Measurements from ENCODE around the gene ADPRH. TPM values are rescaled to one million over a fixed set of nuclear protein-coding genes. Genes with fewer than 3 reads are reported as not detected.

ADPRH gene
- total and polyA plus RNA-seq, 11 donors = 5.0 to 17.5 (median 11.5) TPM

DNA sequence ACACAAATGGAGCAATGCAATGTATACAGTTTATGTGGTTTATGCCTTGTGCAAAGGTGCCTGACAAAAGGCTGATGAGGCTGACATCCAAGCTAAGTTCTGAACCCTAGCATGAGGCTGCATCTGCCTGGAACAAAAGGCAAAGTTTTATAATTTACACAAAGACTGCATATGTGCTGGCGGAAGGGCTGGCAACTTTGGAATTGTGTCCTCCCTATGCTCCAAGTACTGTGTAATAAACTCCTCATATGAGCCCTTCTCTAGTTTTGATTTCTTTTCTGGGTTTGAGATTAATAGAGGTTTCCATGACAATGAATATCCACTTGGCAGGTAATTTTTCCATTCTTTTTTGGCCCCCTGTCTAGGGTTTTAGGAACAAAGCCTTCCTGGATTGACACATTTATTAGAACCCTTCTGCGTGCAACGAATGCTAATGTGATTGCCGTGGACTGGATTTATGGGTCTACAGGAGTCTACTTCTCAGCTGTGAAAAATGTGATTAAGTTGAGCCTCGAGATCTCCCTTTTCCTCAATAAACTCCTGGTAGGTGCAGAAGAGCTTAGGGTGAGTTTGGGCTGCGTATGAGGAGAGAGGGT is 29.2 kb downstream of the ADPRH start:
- intact Hi-C loops (cut with DNase I) = no loop called here
- Histone ChIP-seq H3K27ac (no peak overlapping the region), H3K9me3 (no peaks in the 10 kb centered on the region), H3K36me3 (no peaks in the 10 kb centered on the region), H3K4me3 (no peak overlapping the region), H3K27me3 (no peaks in the 10 kb centered on the region), H3K4me1 (peaks cover 0 to 6% (median 0%) of the 10 kb centered on the region in 12 donors)
- TF ChIP-seq, protein P1, sequence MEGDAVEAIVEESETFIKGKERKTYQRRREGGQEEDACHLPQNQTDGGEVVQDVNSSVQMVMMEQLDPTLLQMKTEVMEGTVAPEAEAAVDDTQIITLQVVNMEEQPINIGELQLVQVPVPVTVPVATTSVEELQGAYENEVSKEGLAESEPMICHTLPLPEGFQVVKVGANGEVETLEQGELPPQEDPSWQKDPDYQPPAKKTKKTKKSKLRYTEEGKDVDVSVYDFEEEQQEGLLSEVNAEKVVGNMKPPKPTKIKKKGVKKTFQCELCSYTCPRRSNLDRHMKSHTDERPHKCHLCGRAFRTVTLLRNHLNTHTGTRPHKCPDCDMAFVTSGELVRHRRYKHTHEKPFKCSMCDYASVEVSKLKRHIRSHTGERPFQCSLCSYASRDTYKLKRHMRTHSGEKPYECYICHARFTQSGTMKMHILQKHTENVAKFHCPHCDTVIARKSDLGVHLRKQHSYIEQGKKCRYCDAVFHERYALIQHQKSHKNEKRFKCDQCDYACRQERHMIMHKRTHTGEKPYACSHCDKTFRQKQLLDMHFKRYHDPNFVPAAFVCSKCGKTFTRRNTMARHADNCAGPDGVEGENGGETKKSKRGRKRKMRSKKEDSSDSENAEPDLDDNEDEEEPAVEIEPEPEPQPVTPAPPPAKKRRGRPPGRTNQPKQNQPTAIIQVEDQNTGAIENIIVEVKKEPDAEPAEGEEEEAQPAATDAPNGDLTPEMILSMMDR (IDR thresholded peaks at IDR 0.05) = no peak
- TF ChIP-seq POLR2A (IDR thresholded peaks at IDR 0.05) = no peak
- 88 to 95% (median 95%) methylated on average over 6 of the region's 6 CpGs for WGBS, 4 donors
- DNase-seq (no peak), ATAC-seq (no peak)

DNA sequence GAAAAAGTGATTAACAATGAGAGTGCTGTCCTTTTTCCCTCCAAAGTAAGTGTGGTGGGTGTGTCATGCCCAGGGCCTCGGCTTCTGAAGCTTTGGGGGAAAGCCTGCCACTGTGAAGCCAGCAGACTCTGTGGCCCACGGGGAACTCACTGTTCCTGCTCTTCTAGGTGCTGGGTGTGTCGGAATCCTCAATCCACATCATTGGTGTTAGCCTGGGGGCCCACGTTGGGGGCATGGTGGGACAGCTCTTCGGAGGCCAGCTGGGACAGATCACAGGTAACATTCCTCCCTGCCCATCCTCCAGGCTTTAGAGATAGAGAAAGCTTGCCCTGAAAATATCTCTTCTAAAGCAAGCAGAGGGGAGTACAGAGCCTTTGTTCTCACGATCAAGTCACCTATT is 30.0 kb downstream of the ADPRH start:
- no peaks in the 10 kb centered on the region for H3K36me3 ChIP-seq
- H3K27ac ChIP-seq = no peak overlapping the region
- no peaks in the 10 kb centered on the region for H3K4me1 ChIP-seq
- DNase-seq (no peak), ATAC-seq (peak in 1 of 4 donors; percentile 14)
- H3K4me3 ChIP-seq = no peak overlapping the region
- TF ChIP-seq, protein P1 (IDR thresholded peaks at IDR 0.05) = no peak
- TF ChIP-seq POLR2A (IDR thresholded peaks at IDR 0.05) = no peak
- WGBS, 4 donors = 65 to 73% (median 69%) methylated on average over 6 of the region's 6 CpGs
- intact Hi-C loops (cut with DNase I) = no loop called here
- H3K27me3 ChIP-seq = no peaks in the 10 kb centered on the region
- H3K9me3 ChIP-seq = no peaks in the 10 kb centered on the region

DNA sequence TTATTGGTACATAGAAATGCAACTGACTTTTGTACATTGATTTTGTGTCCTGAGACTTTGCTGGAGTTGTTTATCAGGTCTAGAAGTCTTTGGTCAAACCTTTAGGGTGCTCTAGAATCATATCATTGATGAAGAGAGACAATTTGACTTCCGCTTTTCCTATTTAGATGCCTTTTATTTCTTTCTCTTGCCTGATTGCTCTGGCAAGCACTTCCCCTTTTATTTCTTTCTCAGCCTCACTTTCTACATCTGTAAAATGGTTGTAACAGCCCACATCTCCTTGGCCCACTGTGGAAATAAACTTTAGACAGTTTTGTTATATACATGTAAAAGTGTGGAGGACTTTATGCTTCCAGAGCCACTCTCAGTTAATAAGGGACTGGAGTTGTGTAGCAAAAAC is 32.4 kb downstream of the ADPRH start:
- H3K27me3 ChIP-seq = no peaks in the 10 kb centered on the region
- no peaks in the 10 kb centered on the region for H3K4me1 ChIP-seq
- DNase-seq = no peak
- WGBS, 4 donors = 94 to 100% (median 99%) methylated on average over 1 of the region's 1 CpG
- TF ChIP-seq, protein P1 (IDR thresholded peaks at IDR 0.05) = no peak
- TF ChIP-seq POLR2A (IDR thresholded peaks at IDR 0.05) = no peak
- intact Hi-C loops (cut with DNase I) = no loop called here
- H3K27ac ChIP-seq = no peak overlapping the region
- ATAC-seq = no peak
- no peaks in the 10 kb centered on the region for H3K9me3 ChIP-seq
- H3K36me3 ChIP-seq = no peaks in the 10 kb centered on the region
- H3K4me3 ChIP-seq = no peak overlapping the region

DNA sequence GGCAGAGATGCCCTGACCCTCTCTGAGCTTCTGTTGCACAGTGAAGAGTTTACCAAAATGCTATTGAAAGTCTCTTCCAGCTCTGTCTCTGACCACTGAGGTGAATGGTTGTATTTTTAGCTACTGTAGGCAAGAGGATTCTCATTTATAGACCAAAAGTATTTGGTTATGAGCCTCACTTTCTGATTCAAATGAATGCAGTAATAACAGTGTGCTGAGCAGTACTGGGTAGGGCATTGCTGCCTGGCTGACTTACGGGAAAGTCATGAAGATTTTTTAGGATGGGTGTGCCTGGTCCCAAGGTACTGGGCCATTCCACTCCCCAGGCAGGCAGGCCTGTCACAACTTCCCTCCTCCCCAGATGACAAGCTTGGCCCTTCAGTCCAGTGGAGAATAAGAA is 33.9 kb downstream of the ADPRH start:
- intact Hi-C loops (cut with DNase I) = no loop called here
- no peak for ATAC-seq
- TF ChIP-seq, protein P1 (IDR thresholded peaks at IDR 0.05) = no peak
- no peak for TF ChIP-seq POLR2A (IDR thresholded peaks at IDR 0.05)
- H3K4me1 ChIP-seq = no peaks in the 10 kb centered on the region
- H3K27me3 ChIP-seq = no peaks in the 10 kb centered on the region
- 92 to 97% (median 93%) methylated on average over 1 of the region's 1 CpG for WGBS, 4 donors
- H3K36me3 ChIP-seq = no peaks in the 10 kb centered on the region
- no peaks in the 10 kb centered on the region for H3K9me3 ChIP-seq
- H3K4me3 ChIP-seq = no peak overlapping the region
- no peak overlapping the region for H3K27ac ChIP-seq
- DNase-seq = no peak
